Activated CD8-positive, alpha-beta T cell treated with anti-CD3 and anti-CD28 coated beads for 36 hours (primary cell): ENCODE data around the gene MICAL3. TPM values are rescaled to one million over a fixed set of nuclear protein-coding genes. Genes with fewer than 3 reads are reported as not detected.

ENCODE experiments used
- ATAC-seq: fragments of 200-7000 bp; cut with Tn5 transposase; one replicate; pipeline ENCODE4 v1.10.0; 2021; ENCODE audit warnings: mild to moderate bottlenecking, moderate library complexity
- CTCF ChIA-PET: fragments of 350-600 bp; sonication (Branson Sonifier 250); formaldehyde crosslinking; loops from one replicate; lab custom pipeline; 2021; ENCODE audit warnings: antibody characterized with exemption; lab: Charles Lee
- POLR2A ChIA-PET: fragments of 350-600 bp; sonication (Branson Sonifier 250); formaldehyde crosslinking; loops from one replicate; lab custom pipeline; 2021; ENCODE audit warnings: antibody characterized with exemption; lab: Charles Lee
- DNase-seq: peaks from one replicate; pipeline ENCODE4 v3.0.0-alpha.2; 2020
- H3K27ac Mint-ChIP-seq: one replicate; pipeline ENCODE4 v1.8.0; 2021; ENCODE audit warnings: mild to moderate bottlenecking, mixed read lengths
- H3K27me3 Mint-ChIP-seq: one replicate; pipeline ENCODE4 v1.8.0; 2021; ENCODE audit warnings: mixed read lengths
- H3K36me3 Mint-ChIP-seq: one replicate; pipeline ENCODE4 v1.8.0; 2021; ENCODE audit warnings: low read depth, mixed read lengths
- H3K4me1 Mint-ChIP-seq: one replicate; pipeline ENCODE4 v1.8.0; 2021; ENCODE audit warnings: low read depth, mixed read lengths
- H3K4me3 Mint-ChIP-seq: one replicate; pipeline ENCODE4 v1.8.0; 2021; ENCODE audit warnings: mild to moderate bottlenecking, moderate library complexity, mixed read lengths
- H3K9me3 Mint-ChIP-seq: one replicate; pipeline ENCODE4 v1.8.0; 2021; ENCODE audit warnings: mixed read lengths
- CTCF ChIP-seq: fragments of 200-600 bp; IDR thresholded peaks from one replicate; pipeline ENCODE4 v1.8.0; 2022; ENCODE audit warnings: antibody characterized with exemption, mild to moderate bottlenecking
- intact Hi-C: fragments of 100-400 bp; cut with micrococcal nuclease; formaldehyde crosslinking; loops from one replicate; pipeline ENCODE4 v1.10.0; 2022
- total RNA-seq, 2 experiments: library from RNA; stranded (reverse); gene quantifications; one replicate each; pipeline ENCODE4 v1.2.3, GENCODE V29; 2021

MICAL3 gene
- total RNA-seq, 2 experiments from 2014 or later: 31.6 to 32.4 TPM

- intact Hi-C loops: loop anchor here (5.0 kb wide), 1 partner anchor 33 kb away; no protein-coding TSS in a partner anchor
- Mint-ChIP-seq H3K27me3 (no peaks in the 10 kb centered on the region), H3K9me3 (no peaks in the 10 kb centered on the region), H3K4me3 (no peak overlapping the region), H3K27ac (peak overlapping the region; percentile 53), H3K4me1 (peaks cover 69% of the 10 kb centered on the region), H3K36me3 (no peaks in the 10 kb centered on the region)
- POLR2A ChIA-PET: interaction anchor here (0.7 to 1.9 kb wide), 7 partner anchors 8 to 298 kb away, joined by 3 to 11 read pairs (median 3); partner anchors contain the start of genes BCL2L13 and PEX26
- ATAC-seq (peak; percentile 8), DNase-seq (peak; percentile 69)
- no peak for TF ChIP-seq CTCF
- CTCF ChIA-PET: interaction anchor here (0.8 to 3.2 kb wide), 4 partner anchors 13 to 298 kb away, joined by 3 to 22 read pairs (median 4); partner anchors contain the start of gene PEX26
Measured at GRCh38 chr22:17780116-17780740, 244.1 kb downstream of the MICAL3 start.

GRCh38 chr22:17779286-17780115 lies 244.9 kb downstream of the MICAL3 start:
- no peaks in the 10 kb centered on the region for H3K27me3 Mint-ChIP-seq
- H3K27ac Mint-ChIP-seq: peak overlapping the region; percentile 57
- DNase-seq (peak; percentile 66), ATAC-seq (peak; percentile 14)
- POLR2A ChIA-PET: interaction anchor here (0.7 to 3.7 kb wide), 8 partner anchors 9 to 299 kb away, joined by 3 to 25 read pairs (median 4); partner anchors contain the start of genes BCL2L13 and PEX26
- intact Hi-C loops: loop anchor here (5.0 kb wide), 1 partner anchor 32 kb away; no protein-coding TSS in a partner anchor
- peak overlapping the region; percentile 4 for H3K4me3 Mint-ChIP-seq
- no peaks in the 10 kb centered on the region for H3K36me3 Mint-ChIP-seq
- H3K4me1 Mint-ChIP-seq: peaks cover 75% of the 10 kb centered on the region
- TF ChIP-seq CTCF: no peak
- CTCF ChIA-PET: interaction anchor here (0.8 to 3.2 kb wide), 5 partner anchors 12 to 298 kb away, joined by 3 to 22 read pairs (median 4); partner anchors contain the start of gene PEX26
- H3K9me3 Mint-ChIP-seq: no peaks in the 10 kb centered on the region

- ChIA-PET POLR2A (interaction anchor here (0.7 to 3.7 kb wide), 3 partner anchors 10 to 28 kb away, joined by 3 to 25 read pairs (median 4); no protein-coding TSS in a partner anchor), CTCF (interaction anchor here (1.1 to 2.7 kb wide), 3 partner anchors 11 to 37 kb away, joined by 4 to 10 read pairs (median 4); no protein-coding TSS in a partner anchor)
- H3K9me3 Mint-ChIP-seq: no peaks in the 10 kb centered on the region
- H3K27me3 Mint-ChIP-seq: no peaks in the 10 kb centered on the region
- intact Hi-C loops: no loop called here
- H3K4me1 Mint-ChIP-seq: peaks cover 77% of the 10 kb centered on the region
- H3K4me3 Mint-ChIP-seq: peak overlapping the region; percentile 91
- no peaks in the 10 kb centered on the region for H3K36me3 Mint-ChIP-seq
- peak overlapping the region; percentile 52 for H3K27ac Mint-ChIP-seq
- DNase-seq (no peak), ATAC-seq (no peak)
- TF ChIP-seq CTCF: no peak
Measured at GRCh38 chr22:17778412-17778976, 245.9 kb downstream of the MICAL3 start.

GRCh38 chr22:17777717-17778044 lies 246.7 kb downstream of the MICAL3 start:
- DNase-seq (no peak), ATAC-seq (no peak)
- Mint-ChIP-seq H3K27ac (peak overlapping the region; percentile 99), H3K9me3 (no peaks in the 10 kb centered on the region), H3K36me3 (no peaks in the 10 kb centered on the region), H3K4me1 (peaks cover 83% of the 10 kb centered on the region), H3K27me3 (no peaks in the 10 kb centered on the region), H3K4me3 (peak overlapping the region; percentile 91)
- ChIA-PET POLR2A (interaction anchor here (3.7 kb wide), 1 partner anchor 9 kb away, joined by 25 read pairs; no protein-coding TSS in a partner anchor), CTCF (interaction anchor here (1.9 to 2.7 kb wide), 2 partner anchors 35 to 36 kb away, joined by 4 to 10 read pairs; no protein-coding TSS in a partner anchor)
- intact Hi-C loops: no loop called here
- no peak for TF ChIP-seq CTCF
